NCI-H2029 treated with DMSO at 0.1 percent for 48 hours (cell line): ENCODE measurements around the gene BSCL2.
A peak's percentile ranks its signal among the peaks of the same experiment; 100 is the strongest.
"Not testable (repeated sequence)": the region's sequence is repeated elsewhere in the genome, so short reads cannot be mapped to it uniquely, and the experiment has no call there.

Experiments used
- DNase-seq: peaks from one replicate; lab custom pipeline; 2025; lab: John Stamatoyannopoulos, UW

The BSCL2 gene

DNA sequence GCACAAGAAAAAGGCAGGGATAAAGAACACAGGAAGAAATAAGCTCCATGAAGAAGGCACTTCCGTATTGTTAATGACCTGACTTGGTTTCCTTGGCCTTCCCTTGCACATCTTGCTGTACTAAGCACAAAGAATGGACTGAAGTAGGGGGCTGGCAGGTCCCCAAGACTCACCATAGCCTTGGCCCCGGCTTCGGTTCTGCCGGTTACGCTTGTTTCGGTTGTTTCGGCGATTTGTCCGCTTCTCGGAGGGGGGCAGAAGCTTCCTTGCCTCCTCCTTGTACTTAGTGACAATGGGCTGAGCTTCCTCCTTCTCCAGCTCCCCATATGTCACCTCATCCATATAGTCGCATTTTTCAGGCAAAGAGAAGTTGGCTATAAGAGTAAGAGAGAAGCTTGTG lies 9.6 kb upstream of the BSCL2 start:
- DNase-seq, result no peak

DNA sequence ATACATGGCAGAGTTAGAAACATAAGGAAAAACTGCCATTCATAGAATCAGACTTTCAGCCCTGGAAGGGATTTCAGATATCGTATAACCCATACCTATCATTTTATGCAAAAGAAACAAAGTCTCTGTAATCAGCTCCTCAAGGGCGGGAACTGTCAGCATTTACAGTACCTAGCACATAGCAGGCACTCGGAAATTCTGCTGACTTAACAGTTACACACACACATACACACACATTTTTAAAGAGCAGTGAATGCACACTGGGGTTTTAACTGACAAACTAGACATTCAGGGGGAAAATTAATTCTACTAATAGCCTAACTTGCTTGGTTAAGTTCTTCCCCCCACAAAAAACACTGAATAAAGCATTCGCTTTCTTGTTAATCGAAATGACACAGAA lies 9.0 kb upstream of the BSCL2 start:
- no peak for DNase-seq

DNA sequence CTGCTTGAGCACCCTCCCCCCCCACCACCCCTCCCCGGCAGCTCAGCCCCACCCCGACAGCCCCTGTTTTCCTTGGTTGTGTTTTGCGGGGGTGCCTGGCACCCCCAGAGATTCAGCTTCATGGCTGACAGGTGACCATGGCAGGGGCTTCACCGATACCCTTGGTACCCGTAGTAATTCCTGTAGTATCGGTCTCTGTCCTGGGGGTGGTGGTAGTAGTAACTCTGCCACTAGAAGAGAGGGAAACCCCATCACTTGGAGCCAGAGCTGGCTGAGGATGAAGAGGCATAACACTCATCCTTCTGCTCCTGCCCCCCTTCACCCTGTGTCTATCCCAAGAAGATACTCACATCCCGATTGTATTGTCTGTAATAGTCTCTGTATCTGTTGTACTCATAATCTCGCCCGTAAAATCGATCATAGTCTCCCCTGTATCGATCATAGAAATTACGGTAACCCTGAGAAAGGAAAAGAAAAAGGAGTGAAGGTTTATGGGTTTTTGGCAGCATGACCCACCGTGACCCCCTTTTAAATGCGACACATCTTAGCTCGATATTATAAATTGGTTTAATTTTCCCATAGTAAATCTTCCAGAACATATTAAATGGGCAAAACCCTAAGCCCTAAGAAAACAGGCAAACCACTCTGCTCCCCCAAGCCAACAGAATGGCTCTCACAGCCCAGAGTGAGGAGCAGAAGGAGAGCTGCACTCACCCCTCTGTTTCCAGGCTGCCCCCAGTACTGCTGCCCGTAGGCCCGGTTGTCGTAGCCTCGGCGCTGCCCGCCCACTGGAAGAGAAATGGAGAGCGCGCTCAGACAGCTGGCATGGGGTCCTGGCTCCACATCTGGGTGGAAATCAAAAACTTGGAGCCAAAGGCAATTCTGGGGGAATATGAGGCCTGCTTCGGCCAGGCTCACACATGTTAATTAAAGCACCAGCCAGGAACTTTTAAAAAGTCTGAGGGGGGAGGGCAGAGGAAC lies 8.2 kb upstream of the BSCL2 start:
- DNase-seq, result no peak

DNA sequence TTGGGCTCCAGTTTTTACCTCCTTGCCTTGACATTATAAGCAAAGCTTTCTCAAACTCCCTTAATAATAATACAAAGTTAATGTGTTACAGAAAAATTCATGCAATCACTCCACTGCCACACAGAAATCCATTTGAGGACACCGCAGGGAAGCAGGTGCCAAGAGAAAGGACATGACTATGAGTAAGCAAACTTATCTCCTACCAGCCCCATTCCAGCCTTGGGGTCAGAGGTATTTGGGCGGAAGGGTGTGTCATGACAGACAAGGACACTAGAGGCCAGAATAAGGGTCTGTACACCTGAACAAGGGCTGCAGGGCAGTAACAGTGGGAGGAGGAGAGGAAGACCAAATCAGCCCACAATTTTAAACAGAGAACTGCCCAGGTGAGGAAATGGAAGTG lies 6.1 kb upstream of the BSCL2 start:
- DNase-seq, result no peak

DNA sequence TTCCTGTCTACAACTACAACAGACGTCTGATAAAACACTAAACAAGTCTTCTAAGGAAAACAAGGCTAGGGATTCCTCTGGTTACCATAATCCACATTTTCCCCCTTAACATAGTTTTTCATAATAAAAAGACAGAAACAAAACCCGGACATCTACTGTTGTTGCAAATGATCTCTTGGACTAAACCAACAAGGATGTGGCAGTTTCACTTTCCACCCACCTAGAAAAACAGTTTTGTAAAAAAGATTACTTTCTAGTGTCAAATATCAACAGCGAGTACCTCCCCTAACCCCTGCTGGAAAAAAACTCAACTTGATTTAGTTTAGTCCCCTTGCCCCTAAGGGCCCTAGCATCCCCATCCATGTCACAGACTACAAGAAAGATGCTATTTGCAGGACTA lies 5.6 kb upstream of the BSCL2 start:
- DNase-seq, result no peak

DNA sequence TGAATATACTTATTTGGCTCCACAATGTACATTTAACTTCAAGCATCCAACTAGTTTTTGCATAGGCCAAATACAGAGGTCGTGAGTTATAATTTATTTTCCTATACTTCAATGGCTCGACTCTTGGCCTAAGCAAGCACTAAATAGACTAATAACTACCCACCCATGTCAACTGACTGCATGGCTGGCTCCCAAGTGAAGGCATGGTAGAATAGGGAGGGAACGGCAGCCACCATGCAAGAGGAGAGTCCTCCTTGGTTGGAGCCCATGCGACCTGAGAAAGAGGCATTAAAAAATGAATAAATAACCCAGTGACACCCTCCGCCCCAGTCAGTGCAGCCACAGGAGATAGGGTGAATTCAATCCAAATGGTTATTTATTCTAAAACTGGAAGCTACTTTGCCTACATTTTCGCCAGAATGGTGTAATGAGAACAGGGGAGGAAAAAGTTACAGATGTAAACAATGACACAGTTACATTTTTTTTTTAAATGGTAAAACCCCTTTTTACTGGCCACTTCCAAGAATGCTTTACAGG lies 5.1 kb upstream of the BSCL2 start:
- DNase-seq, result no peak

DNA sequence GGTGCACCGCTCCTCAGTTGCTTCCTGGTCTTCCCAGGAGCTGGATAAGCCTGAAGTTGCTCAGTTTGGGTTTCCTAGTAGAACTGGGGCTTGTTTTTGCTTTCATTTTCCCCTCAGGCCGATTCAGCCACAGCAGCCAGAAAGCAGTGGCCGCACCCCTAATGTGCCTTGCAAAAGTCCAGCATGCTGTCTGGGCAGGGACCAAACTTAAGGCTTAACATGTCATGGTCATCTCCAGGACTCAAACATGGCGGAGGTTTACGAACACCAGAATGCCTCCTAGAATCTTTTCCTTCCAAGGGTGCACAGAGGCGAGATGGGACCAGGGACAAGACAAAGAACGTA lies 2.7 kb upstream of the BSCL2 start:
- DNase-seq, result no peak

DNA sequence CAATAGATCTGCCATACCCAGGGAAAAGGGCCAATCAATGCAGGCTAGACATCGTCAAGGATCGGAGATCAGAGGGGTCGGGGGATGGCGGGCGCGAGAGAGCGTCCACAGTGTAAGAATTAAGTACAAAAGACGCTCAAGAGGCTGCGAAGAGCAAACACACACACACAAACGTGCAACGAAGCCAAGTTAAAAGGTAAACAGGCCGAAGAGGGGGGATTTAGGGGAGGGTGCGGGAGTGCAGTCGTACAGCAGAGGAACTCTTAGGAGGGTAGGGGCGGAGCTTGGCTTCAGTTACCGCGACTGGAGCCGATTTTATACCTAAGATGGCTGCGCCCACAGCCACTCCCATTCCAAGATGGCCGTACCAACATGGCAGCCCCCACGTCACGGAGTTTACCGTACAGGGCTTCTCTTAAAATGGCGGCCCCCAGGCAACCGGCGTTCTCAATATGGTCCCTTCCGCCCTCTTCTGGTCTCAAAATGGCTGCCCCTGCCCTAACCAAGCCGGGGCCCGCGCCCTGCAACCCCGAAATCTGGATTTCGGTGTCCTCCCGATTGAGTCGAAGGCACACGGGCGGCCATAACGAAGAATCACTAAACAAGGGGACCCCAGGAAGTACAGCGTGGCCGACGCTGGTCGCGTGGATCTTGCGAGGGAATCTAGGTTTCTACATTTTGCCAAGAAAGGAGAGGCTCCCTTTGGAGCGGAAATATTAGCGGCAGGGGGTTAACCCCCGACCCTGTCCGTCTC lies 2.2 kb upstream of the BSCL2 start:
- peak; percentile 97 for DNase-seq

DNA sequence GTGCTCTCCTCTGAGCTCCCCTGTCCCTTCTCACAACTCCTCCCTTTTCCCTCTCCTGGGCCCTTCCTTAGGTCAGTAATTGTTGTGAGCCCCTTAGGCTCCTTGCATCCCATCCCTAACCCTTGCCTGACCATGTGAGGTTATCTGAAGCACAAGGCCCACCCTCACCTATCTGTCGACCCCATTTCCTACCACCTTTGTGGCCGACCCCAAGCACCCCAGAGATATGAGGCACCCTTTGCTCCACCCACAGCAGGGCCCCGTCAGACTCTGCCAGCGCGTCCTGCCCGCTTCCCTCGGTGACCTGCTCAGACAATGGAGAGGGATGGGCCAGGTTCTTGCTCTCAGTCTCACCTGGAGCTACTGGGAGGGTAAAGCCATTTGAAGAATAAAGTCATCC lies 1.6 kb upstream of the BSCL2 start:
- DNase-seq, result no peak

DNA sequence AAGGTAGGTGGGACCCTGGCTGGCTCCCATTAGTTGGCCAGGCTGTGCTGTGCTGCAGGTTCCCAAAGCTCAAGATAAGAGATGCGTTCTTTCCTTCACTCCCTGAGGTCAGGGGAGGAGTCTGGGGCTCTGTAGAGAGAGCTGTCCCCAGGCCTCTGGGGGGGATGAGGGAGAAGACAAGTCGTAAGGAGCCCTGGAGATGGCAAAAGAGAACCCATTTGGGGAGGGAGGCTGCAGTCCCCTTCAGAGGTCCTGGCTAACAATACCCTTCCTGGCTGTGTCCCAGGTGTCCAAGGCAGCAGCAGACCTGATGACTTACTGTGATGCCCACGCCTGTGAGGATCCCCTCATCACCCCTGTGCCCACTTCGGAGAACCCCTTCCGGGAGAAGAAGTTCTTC lies 1.2 kb upstream of the BSCL2 start:
- DNase-seq, result no peak

DNA sequence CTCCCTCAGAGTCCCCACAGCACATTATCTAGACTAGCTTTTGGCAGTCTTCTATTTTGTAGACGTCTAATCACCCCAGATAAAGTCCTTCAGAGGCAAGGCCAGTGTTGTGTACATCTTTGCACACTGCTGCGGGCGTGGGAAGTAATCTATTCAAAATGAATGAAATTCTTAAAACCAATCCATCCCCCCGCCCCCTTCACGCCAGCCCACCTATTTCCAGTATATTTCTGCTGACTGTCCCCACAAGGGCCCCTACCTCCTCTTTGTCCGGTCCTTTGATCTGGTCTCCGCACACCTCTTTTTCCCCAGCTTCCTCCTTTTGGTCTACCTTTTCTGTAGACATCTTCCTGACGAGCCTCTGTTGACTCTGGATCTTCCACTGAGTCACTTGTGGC lies 375 bp downstream of the BSCL2 start:
- DNase-seq, result no peak

DNA sequence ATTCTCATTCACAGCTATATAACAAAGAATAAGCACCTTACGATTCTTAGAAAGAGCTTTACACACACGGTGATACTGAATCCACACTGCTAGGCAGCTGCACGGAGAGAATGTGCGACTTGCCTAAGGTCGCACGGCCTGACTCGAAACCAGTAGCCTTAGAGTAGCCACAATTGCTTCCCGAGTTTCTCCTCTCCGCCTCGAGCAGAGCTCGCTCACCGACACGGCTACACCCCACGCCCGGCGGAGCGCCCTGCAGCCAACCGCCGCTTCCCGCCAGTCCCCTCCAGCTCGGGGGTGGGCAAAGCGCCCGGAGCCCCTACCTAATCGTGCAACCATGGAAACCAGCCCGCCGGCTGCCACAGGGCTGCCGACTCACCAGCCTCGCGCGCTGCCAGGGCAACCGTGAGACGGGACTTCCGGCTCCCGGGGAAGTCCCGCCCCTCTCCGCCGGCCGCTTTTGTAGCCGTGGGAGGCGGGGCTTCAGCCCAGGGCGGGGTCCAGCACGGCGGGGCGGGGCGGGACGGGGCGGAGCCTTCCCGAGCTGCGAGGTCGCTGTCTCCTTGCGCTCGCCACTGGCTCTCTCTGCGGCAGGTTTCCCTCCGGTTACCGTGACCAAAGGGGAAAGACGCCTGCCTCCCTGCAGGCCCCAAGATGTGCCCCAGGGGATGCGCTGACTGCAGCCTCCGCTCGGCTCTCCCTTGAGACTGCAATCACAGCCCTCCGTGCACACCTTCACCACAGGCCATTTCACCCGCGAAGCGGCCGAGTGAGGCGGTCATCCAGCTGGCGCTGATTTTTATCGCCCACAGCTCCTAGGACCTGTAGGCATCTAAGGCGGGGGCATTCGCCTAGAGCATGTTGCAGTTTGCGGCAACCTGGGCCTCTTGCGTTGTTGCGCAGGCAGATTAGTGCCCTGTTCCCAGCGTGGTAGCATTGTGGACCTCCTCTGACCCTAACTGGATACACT lies 1.1 kb downstream of the BSCL2 start:
- DNase-seq, result peak; percentile 85

DNA sequence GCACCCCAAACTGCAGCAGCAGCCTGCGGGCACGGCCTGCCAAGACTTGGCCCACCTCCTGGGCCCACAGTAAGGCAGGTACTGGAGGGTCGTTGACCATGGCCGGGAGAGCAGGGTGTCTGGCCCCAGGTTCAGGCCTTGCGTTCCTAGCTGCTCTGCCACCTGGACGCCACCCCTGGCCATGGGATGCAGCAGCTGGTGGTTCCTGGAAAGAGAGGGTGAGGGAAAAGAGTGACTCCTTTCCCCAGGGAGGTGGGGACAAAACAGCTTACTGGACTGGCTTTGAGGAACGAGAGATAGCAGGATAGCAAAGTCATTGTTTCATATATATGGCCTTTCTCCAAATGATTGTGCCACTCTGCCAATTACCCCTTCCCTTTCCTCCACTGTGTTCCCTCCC lies 1.8 kb downstream of the BSCL2 start:
- DNase-seq, result no peak

DNA sequence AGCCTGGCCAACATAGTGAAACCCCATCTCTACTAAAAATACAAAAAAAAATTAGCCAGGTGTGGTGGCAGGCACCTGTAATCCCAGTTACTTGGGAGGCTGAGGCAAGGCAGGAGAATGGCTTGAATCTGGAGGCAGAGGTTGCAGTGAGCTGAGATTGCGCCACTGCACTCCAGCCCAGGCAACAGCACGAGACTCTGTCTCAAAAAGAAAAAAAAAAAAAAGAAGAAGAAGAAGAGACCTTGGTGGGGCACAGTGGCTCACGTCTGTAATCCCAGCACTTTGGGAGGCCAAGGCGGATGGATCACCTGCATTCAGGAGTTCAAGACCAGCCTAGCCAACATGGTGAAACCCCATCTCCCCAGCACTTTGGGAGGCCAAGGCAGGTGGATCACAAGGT lies 3.3 kb downstream of the BSCL2 start:
- not testable (repeated sequence) for DNase-seq

DNA sequence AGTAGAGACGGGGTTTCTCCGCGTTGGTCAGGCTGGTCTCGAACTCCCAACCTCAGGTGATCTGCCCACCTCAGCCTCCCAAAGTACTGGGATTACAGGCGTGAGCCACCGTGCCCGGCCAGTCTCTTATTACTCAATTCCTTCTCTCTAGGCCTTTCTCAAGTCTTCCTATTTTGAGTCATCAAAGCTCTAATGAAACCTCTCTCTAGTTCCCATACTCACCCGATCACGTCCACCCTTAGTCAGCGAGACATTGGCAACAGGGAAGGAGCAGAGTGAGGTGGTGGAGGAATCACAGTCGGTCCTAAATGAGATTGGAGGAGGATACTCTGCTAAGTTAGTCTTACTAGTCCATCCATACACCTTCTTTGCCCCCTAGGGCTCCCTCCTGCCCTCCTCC lies 5.0 kb downstream of the BSCL2 start:
- no peak for DNase-seq

DNA sequence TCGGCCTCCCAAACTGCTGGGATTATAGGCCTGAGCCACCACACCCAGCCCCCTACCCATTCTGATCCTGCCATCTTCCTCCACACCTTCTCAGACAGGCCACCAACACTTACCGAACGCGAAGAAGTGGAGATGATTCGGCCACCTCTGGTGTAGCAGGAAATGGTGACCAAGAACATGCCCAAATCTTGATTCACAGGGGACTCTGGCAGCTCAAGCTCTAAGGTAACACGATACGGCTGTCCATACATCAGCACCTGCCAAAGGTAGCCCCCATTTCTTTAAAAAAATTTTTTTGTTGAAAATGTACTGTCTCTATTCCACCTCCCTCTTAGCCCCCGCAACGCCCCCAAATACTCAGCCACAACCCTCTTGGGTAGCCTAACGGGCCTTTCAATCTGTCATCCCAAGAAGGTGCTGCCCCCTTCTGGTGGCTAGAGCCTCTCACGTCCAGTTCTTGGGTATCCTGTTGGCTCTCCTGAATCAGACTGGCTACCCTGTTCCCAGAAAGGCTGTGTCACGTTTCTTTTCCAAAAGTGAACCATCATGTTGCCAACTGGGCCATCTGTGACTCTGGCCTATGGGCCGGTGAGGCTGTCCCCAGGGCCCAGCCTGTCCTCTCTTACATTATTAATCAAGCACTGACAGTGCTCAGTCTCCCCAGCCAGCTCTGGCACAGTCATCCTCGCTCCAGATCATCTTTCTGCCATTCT lies 12.6 kb downstream of the BSCL2 start:
- peak; percentile 33 for DNase-seq

DNA sequence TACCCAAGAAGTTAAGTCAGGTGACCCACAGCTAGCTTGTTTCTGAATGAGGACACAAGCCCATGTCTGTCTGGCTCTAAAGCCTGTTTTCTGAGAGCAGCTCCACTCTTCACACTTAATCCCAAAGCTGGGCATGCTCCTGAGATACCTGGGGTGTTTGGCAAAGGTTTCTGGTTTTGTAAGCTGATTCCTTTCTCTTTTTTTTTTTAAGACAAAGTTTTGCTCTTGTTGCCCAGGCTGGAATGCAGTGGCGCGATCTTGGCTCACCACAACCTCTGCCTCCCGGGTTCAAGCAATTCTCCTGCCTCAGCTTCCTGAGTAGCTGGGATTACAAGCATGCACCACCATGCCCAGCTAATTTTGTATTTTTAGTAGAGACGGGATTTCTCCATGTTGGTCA lies 13.6 kb downstream of the BSCL2 start:
- not testable (repeated sequence) for DNase-seq

DNA sequence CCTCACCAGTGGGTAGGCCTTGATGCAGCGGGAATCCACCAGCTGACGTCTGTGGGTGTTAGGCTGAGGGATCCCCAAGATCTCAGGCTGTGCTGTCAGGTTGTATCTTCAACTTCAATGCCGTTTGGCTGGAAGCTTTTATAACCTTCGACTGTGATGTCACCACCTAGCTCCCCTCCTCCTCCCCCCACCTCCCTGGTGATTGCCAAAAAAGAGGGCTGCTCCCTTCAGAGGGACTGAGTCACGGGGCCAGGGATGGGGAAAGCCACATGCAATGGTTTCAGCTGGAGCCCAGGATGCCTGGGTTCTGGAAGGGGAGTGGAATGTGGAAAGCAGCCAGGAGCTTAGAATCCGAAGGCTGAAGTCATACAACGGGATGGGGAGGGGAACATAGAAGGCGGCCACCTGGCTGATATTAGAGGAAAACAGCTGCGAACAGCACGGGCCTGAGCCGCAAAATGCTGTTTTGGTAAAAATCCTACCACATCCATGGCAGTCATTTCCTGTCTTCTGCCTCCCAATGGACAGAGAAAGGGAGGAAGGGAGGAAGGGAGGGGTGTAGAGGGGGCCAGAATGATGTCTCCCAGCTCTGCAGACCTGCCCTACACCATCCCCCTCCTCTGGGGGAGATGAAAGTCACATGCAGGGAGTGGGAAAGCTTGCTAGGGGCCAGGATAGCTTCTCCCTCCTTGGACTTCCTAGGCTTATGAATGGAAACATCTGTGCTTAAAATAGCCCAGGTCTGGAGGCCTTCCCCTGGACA lies 17.6 kb downstream of the BSCL2 start, which contains the start of gene LRRN4CL:
LRRN4CL (minus strand) TSS at position 110 of the 763 bp plus-strand sequence. CDS start 1,022 bp downstream, outside the sequence.
- DNase-seq, result no peak

DNA sequence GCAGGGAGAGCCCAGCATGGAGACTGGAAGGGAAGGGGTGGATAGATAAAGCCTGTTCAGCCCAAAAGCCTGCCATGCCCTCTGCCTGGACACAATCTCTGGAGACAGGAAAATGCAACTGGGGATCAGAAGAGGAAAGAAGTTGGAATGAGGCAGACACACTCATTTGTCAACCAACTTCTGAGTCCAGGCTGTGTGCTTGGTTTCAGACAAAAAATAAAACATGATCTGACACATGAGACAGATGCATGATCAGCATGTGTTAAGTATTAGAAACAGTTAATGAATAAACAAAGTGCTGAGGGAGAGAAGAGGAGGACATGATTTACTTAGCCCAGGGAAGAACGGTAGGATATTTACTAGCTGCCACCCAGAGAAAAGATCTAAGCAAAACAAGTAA lies 18.7 kb downstream of the BSCL2 start:
- no peak for DNase-seq
